IPS-18a (cell line): Measurements from ENCODE around the gene ABCC6.
"Not testable (repeated sequence)": the region's sequence is repeated elsewhere in the genome, so short reads cannot be mapped to it uniquely, and the experiment has no call there.

Experiments used
- H3K27ac ChIP-seq: one replicate; pipeline ENCODE4 v1.5.1; 2013; ENCODE audit warnings: low read length
- H3K27me3 ChIP-seq: one replicate; pipeline ENCODE4 v1.6.1; 2013; ENCODE audit warnings: mild to moderate bottlenecking, low read length; ENCODE audit not compliant: control insufficient read depth, insufficient read depth
- H3K36me3 ChIP-seq: one replicate; pipeline ENCODE4 v1.6.1; 2013; ENCODE audit warnings: low read depth, low read length; ENCODE audit not compliant: control insufficient read depth
- H3K4me1 ChIP-seq: one replicate; pipeline ENCODE4 v1.6.1; 2013; ENCODE audit warnings: low read depth, low read length; ENCODE audit not compliant: control insufficient read depth
- H3K4me3 ChIP-seq: one replicate; pipeline ENCODE4 v1.5.1; 2013; ENCODE audit warnings: low read length
- H3K9ac ChIP-seq: one replicate; pipeline ENCODE4 v1.6.1; 2013; ENCODE audit warnings: mild to moderate bottlenecking, low read length, moderate library complexity
- H3K9me3 ChIP-seq: one replicate; pipeline ENCODE4 v1.6.1; 2013; ENCODE audit warnings: low read depth, low read length; ENCODE audit not compliant: control insufficient read depth

Gene ABCC6

GRCh38 chr16:16222850-16223661 lies at the start of gene ABCC6:
Gene ABCC6, minus strand, starts transcription at chr16:16223494. Its CDS starts 60 bp downstream, at chr16:16223434.
- H3K9ac ChIP-seq, H3K4me1 ChIP-seq, H3K9me3 ChIP-seq, H3K4me3 ChIP-seq, H3K27ac ChIP-seq, H3K27me3 ChIP-seq, H3K36me3 ChIP-seq: not testable (repeated sequence)

- not testable (repeated sequence) for H3K4me3 ChIP-seq, H3K27ac ChIP-seq, H3K4me1 ChIP-seq, H3K36me3 ChIP-seq, H3K9ac ChIP-seq, H3K27me3 ChIP-seq, H3K9me3 ChIP-seq
These were observed 49.4 kb upstream of the ABCC6 start for GRCh38 chr16:16272573-16273221.

- H3K9me3 ChIP-seq, H3K27ac ChIP-seq, H3K36me3 ChIP-seq, H3K27me3 ChIP-seq, H3K4me1 ChIP-seq, H3K4me3 ChIP-seq, H3K9ac ChIP-seq: not testable (repeated sequence)
These were observed 48.4 kb upstream of the ABCC6 start for GRCh38 chr16:16271658-16272057.

GRCh38 chr16:16268185-16268808 lies 45.0 kb upstream of the ABCC6 start:
- H3K4me3 ChIP-seq, H3K27me3 ChIP-seq, H3K9me3 ChIP-seq, H3K36me3 ChIP-seq, H3K27ac ChIP-seq, H3K9ac ChIP-seq, H3K4me1 ChIP-seq: not testable (repeated sequence)

- H3K9ac ChIP-seq, H3K27ac ChIP-seq, H3K4me1 ChIP-seq, H3K27me3 ChIP-seq, H3K36me3 ChIP-seq, H3K4me3 ChIP-seq, H3K9me3 ChIP-seq: not testable (repeated sequence)
These were observed 44.4 kb upstream of the ABCC6 start for GRCh38 chr16:16267708-16268107.

DNA sequence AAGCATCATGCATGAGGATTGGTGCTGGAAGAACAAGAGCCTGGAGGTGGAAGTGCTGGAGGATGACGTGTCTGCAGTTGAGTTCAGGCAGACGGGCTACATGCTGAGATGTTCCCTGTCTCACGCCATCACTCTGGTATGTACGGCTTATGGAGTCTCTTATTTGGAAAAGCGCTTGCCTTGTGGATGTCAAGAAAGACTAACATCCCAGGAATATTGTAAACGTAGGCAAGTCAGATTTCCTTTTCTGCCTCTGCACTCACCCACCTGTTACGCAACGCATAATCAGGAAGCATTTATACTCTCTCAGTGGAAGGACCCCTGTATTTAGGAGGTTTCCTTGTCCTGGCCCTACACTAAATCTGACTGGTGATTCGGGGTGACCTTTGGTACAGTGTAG lies 41.8 kb upstream of the ABCC6 start:
- H3K9me3 ChIP-seq, H3K9ac ChIP-seq, H3K27ac ChIP-seq, H3K36me3 ChIP-seq, H3K4me3 ChIP-seq, H3K4me1 ChIP-seq, H3K27me3 ChIP-seq: not testable (repeated sequence)

GRCh38 chr16:16263947-16264346 lies 40.7 kb upstream of the ABCC6 start:
- H3K4me3 ChIP-seq, H3K36me3 ChIP-seq, H3K27ac ChIP-seq, H3K9ac ChIP-seq, H3K9me3 ChIP-seq, H3K4me1 ChIP-seq, H3K27me3 ChIP-seq: not testable (repeated sequence)

DNA sequence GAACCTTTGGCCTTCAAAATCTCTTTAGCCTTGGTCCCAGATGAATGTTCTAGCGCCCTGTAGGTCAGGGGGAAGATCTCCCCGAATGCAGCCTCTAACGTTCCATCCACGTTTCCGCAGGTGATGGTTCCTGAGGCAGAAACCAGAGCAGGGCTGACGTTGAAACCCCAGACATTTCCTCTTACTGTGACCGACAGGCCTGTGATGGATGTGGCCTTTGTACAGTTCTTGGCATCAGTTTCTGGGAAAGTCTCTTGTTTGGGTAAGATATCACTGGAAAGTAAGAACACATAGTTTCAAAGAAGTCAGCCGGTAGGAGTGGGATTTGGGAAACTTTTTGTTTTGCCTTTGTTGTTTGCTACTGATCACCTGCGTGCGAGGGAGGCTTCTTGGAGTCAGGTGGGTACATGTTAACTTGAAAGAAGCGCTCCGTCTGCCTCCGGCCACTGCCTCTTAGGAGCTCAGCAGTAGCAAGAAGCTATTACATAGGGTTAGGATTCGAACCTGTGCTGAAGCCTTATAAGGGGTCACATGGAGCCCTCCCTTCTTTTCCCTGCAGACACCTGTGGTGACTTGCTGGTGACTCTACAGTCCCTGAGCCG lies 39.8 kb upstream of the ABCC6 start:
- H3K4me3 ChIP-seq, H3K4me1 ChIP-seq, H3K27ac ChIP-seq, H3K36me3 ChIP-seq, H3K9ac ChIP-seq, H3K9me3 ChIP-seq, H3K27me3 ChIP-seq: not testable (repeated sequence)

DNA sequence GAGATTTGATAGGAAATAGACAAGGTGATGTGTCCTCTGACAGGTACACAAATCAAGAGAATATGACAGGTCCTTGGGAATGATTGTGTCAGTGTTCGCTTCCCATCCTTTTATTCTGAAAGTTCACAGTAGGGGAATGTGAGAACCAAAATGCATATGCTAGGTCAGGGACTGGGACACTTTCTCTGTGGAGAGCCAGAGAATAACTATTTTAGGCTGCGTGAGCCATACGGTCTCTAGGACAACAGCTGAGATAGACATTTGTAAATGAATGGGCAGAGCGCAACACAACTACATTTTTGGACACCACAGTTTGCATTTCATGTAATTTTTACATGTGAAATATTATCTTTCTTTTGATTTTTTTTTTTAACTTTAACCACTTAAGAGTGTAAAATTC lies 36.7 kb upstream of the ABCC6 start:
- H3K9ac ChIP-seq, H3K9me3 ChIP-seq, H3K4me3 ChIP-seq, H3K36me3 ChIP-seq, H3K27ac ChIP-seq, H3K4me1 ChIP-seq, H3K27me3 ChIP-seq: not testable (repeated sequence)

GRCh38 chr16:16258822-16259221 lies 35.5 kb upstream of the ABCC6 start:
- not testable (repeated sequence) for H3K27me3 ChIP-seq, H3K4me3 ChIP-seq, H3K9me3 ChIP-seq

DNA sequence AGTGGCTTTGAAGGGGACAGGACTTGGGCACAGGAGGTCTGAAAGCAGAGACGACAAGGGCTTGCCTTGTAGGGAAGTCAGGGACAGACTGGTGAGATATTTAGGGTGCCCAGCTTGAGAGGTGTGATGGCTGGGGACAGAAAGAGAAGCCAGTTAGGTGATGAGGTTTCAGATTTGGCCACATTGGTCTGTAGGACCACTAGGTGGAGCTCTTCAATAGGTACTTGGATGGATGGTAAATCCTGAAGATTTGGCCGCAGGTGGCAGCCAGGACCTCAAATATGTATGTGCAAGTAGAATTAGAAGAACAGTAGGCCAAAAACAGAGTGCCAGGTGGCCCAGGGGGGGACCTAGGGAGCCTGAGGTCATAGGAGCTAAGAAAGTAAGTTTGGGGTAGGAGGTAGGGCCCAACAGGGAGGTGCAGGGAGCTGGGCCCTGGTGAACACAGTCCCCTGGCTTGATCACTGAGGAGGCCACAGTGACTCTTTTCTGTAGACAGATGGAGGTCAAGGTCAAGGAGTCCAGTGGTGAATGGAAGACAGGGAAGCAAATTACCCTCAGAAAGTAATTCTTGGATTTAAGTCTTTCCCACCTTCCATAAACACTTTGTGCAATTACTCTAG lies 34.1 kb upstream of the ABCC6 start:
- H3K4me3 ChIP-seq, H3K27me3 ChIP-seq, H3K4me1 ChIP-seq, H3K9ac ChIP-seq, H3K36me3 ChIP-seq, H3K9me3 ChIP-seq, H3K27ac ChIP-seq: not testable (repeated sequence)

More at GRCh38 chr16:16258822-16259221, 35.5 kb upstream of the ABCC6 start:
- H3K27ac ChIP-seq, H3K36me3 ChIP-seq, H3K9ac ChIP-seq, H3K4me1 ChIP-seq: not testable (repeated sequence)
